Spleen (tissue), 7 donors: ENCODE data around the gene ITPK1.

Source experiments
- POLR2A ChIP-seq, 3 donors: fragments of 450-650 bp; IDR thresholded peaks; one replicate each; pipeline ENCODE4 v1.5.1; 2017; ENCODE audit warnings: antibody characterized with exemption in 3 of 3, mild to moderate bottlenecking in 1 of 3
- TF ChIP-seq, protein P1 (sequence below), 11 experiments: fragments of 200-600 bp in 7 of 11; fragments of 450-650 bp in 4 of 11; sonication (generic) in 4 of 11; IDR thresholded peaks in 8 of 11; conservative IDR thresholded peaks in 3 of 11; 1 replicate in 7 of 11; 2 replicates in 4 of 11; pipeline versions ENCODE4 v1.4.0 to v1.8.0; 2016 to 2021; ENCODE audit warnings: antibody characterized with exemption in 11 of 11, inconsistent platforms in 4 of 11, mild to moderate bottlenecking in 1 of 11
- donor health status: DM: no; HTN: no; CAD: no; lungs with moderate emphysema.
- donor health status: DM: no; HTN: no; CAD: no.
- donor health status: DM: no; HTN: no; CAD: no.

DNA sequence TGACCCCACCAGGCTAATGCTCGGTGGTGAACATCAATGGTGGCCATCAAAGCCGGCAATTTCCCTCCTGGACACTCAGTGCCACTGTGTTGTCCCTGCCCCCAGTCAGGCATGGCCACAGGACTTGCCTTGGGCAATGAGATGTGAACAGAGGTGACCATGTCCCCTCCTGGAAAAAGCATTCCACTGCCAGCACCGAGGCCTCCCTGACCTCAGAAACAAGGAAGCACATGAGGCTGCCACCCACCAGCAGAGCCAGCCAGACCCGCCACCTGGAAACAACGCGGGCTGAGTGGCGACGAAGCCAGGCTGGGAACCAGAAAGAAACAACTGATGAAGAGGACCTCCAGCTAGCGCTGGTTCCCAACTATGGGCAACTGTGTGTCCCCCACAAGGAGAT, 31.8 kb downstream of the ITPK1 start:
- TF ChIP-seq, protein P1, sequence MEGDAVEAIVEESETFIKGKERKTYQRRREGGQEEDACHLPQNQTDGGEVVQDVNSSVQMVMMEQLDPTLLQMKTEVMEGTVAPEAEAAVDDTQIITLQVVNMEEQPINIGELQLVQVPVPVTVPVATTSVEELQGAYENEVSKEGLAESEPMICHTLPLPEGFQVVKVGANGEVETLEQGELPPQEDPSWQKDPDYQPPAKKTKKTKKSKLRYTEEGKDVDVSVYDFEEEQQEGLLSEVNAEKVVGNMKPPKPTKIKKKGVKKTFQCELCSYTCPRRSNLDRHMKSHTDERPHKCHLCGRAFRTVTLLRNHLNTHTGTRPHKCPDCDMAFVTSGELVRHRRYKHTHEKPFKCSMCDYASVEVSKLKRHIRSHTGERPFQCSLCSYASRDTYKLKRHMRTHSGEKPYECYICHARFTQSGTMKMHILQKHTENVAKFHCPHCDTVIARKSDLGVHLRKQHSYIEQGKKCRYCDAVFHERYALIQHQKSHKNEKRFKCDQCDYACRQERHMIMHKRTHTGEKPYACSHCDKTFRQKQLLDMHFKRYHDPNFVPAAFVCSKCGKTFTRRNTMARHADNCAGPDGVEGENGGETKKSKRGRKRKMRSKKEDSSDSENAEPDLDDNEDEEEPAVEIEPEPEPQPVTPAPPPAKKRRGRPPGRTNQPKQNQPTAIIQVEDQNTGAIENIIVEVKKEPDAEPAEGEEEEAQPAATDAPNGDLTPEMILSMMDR (IDR thresholded peaks at IDR 0.05 in 8 of 11, conservative IDR thresholded peaks at IDR 0.05 in 3 of 11), result no peak
- TF ChIP-seq POLR2A (IDR thresholded peaks at IDR 0.05), result no peak
